GM19240 (cell line): Measurements from ENCODE around the gene KMT2E.
A peak's percentile ranks its signal among the peaks of the same experiment; 100 is the strongest.

Source experiments
- DNase-seq: peaks from one replicate; pipeline ENCODE4 v3.0.0; 2011; ENCODE audit warnings: low spot score; ENCODE audit not compliant: insufficient read length

Gene KMT2E

GRCh38 chr7:105009667-105010503, 4.1 kb upstream of the KMT2E start:
- no peak for DNase-seq

DNA sequence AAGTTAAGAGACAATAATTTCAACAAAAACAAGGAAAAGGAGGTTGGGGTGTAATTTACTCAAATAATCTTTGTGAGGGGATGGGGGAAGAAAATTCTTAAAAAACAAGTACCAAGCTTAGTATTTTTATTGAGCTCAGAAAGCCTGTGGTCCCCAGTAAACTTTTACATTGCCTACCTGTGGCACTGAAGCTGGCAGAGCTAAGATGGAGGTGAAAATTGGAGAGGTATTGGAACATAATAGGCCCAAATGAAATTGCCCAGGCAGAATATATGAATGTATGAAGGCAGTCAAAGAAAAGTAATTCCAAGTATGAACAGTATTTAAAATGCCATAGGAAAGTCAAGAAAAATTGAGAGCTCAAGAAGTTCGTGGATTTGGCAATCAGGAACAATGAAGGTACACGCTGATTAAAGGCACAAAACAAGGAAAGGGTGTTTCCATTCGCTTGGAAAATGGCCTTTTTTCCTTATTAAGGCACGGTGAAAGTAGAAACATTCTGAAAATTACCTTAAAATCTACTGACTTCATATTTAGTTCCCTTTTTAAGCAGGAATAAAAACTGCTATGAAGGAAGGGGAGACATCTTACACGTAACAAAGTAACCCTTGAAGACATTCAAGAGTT, 3.4 kb upstream of the KMT2E start:
- DNase-seq, result no peak

GRCh38 chr7:105011141-105011830, 2.7 kb upstream of the KMT2E start:
- DNase-seq, result no peak

- DNase-seq, result no peak
Observed at GRCh38 chr7:105011831-105012502, 2.0 kb upstream of the KMT2E start.

DNA sequence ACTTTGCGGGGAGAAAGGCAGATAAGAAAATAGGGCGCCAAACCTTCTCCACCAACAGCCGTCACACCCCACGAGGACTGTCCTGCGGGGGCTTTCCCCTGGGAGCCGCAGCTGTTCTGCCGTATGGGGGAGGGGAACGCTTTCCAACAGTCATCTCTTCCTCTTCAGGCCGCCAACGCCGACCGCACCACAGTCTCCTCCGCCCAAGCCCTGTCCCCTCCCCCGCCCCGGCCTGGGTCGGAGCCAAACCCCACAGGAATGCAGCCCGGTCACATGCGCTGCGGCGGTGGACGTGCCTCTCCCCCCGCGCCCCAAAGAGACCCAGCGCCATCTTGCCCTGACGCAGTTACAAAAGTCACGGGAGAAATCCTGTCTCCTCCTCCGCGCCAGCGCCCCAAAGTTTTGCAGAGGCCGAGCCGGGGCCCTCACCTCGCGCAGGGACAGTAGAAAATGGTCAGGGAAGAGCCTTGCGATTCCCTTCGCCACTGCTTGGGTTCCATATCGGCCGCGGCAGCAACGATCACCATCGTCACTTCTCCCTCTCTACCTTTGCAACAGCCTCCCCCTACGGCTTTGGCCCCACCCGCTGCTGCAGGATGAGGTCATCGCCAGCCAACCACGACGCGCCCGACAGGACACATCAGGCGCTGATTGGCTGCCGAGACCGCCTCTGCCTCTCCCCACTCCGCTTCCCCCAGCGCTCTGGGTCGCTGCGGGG, 1.3 kb upstream of the KMT2E start:
- DNase-seq, result peak; percentile 71

DNA sequence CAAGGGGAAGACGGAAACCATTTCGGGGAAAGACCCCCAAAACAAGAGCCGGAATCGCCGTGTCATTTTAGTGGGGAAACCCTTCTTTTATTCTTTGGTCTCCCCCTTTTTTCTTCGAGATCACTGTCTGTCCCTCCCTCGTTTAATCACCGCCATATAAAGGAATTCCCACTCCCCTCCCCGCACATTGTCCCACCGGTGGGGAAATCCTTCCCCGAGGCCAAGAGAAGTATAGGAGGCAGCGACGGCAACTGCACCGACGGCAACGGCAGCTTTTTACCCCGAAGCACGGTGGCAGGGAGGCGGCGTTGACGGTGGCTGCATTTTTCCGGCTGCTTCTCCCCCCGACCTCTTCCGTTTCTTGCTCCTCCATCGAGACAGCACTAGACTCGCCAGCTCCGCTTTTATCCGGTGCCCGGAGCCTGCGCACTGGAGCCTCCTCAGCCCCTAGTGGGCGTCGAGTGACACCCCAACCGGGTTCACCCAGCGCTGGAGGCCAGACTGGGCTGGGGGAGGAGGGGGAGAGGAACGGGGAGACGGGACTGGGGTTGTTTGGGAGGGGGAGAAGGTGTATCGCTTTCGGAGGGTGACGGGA, 687 bp upstream of the KMT2E start:
- DNase-seq, result peak; percentile 51

- DNase-seq, result no peak
Observed at GRCh38 chr7:105014693-105015389, 836 bp downstream of the KMT2E start.

DNA sequence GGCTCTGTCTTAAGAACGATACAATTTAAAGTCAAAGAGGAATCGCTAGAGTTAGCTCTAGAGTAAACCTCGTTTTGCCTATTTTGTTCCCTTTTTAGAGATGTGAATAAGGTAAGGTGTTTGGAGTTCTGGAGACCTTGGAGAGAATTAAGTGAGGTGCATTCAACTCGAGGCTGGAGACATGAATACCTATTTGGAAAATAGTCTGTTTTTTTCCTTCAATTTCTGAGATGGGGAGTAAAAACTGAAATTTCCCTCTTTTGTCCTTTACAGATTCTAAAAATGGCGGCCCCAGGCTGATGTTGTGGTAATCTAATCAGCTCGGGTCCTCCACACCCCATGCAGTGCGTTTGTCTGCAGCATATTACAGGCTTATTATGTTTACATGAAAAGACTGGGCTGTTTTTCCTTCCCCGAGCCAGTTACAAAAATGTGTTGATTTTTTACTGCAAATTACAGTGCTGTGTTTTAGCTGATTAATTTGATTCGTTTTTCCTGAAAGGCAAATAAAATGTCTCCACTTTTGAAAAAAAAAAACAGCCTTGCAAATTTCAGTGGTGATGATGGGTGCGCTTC, 1.5 kb downstream of the KMT2E start:
- no peak for DNase-seq

DNA sequence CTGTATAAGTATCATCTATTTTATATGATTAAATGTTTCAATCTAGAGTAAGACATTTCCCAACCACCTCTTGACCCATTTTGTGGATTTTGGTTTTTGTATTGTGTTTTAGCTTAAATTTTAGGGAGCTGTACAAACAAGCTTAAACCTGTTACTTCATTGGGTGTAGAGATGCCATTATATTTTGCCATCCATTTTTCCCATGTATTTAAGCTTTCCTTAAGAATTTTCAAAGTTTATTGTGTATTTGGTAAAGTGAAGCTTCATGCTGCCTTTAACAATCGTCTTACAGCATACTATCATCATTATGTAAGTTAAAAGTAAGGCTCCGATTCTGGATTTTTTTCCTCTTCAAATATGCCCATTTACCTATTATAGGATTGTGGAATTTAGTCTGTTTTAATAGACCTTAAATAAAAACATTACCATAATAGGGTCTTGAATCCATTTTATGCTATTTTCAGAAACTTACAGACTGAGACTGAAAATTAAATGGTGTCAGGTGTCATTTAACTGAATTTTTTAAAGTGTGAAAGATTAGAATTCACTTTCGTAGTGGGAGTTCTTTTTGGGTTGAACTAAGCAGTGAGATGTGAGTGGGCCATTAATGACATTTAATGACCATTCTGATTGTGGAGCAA, 2.2 kb downstream of the KMT2E start:
- DNase-seq, result no peak

GRCh38 chr7:105016709-105017656, 3.0 kb downstream of the KMT2E start:
- DNase-seq, result no peak

DNA sequence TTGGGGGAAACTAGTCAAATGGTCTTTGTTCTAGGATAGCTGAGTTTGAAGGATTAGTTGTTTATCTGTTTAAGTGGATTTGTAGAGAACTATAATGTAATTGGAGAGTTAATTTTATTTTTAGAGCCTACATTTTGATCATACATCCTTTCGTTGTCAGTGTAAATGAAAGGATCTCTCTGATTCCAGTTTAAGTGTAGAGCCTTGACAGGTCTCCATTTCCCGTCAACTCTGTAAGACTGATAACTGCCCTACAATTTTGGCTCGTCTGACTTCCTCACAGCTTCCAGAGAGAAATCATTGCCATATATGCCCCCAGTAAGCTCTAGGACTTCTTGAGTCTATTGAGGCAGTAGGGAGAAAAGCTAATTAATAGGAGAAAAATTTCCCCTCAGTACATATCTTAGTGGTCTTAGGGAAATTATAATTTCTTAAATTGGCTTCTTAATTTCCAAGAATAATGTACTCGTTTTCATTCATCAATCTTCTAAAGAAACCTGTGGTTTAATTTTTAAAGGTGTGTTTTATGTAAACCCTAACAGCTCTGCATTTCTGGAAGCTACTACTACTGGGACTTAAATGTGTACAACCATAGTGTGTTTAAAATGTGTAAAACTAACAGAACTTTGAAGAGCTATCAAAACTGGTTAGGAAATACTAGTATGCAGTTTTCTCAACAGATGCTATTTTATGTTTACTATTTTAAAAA, 3.8 kb downstream of the KMT2E start:
- no peak for DNase-seq

DNA sequence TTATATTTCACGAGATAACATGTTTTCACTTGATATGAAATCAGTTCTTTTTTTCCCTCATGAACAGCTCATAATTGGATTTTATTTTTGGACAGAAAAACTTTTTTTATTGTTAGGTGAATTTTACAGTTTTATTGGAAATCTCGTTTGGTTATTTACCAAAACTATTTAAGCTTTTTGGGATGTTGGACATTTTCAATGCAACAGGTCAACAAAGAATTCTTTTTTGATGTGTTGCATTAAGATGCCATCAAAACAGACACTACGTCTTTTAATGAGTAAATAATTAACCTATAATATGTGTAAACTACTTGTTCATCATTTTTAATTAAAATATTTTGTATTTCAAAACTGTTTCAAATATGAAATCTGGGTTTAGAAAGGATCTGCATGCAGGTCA, 5.3 kb downstream of the KMT2E start:
- no peak for DNase-seq

- no peak for DNase-seq
Observed at GRCh38 chr7:105020926-105021325, 6.9 kb downstream of the KMT2E start.

DNA sequence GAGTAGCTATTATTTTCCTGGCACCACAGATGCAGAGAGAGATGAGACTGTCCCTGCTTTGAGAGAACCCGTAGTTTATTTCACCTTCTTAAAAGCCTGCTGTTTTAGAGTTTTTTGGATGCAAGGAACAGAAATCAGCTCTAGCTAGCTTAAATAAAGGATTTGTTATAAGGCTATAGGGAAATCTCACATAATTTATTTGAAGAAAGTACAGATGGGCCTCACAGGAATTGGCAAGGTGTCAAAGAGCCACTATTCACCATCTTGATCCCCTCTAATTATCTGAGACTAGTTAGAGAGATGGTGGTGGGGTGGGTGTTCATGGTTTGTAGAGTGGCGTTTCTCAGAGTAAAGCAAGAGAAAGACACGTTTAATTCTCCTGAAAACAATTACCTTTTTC, 7.3 kb downstream of the KMT2E start:
- no peak for DNase-seq

- no peak for DNase-seq
Observed at GRCh38 chr7:105021967-105022366, 8.0 kb downstream of the KMT2E start.

- no peak for DNase-seq
Observed at GRCh38 chr7:105022458-105022857, 8.5 kb downstream of the KMT2E start.

DNA sequence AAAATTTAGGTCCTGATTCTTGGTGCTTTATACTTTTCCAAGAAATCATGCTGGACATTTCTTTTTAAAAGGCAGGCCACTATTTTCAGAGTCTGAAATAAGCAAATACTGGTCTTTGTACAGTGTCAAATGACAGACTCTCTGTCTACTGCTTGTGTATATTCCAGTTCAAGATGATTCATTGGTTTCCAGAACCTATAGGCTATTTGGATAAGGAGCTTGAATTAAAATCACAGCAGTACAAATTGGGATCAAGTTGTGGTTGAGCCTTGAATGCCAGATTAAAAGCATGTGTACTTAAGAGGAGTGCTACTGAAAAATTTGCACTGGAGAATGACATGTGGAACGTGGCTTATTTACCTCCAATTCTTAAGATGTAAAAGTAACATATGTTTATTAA, 10.7 kb downstream of the KMT2E start:
- no peak for DNase-seq

- no peak for DNase-seq
Observed at GRCh38 chr7:105026750-105027149, 12.7 kb downstream of the KMT2E start.
